SJSA1 (cell line): Measurements from ENCODE around the gene FSCN2. TPM values are rescaled to one million over a fixed set of nuclear protein-coding genes. Genes with fewer than 3 reads are reported as not detected.

ENCODE experiments used
- DNase-seq, 2 experiments: peaks; one replicate each; pipeline ENCODE4 v3.0.0-alpha.2; 2015 to 2020; ENCODE audit warnings: low spot score in 2 of 2, low read depth in 1 of 2
- H3K27ac ChIP-seq: fragments of 250-450 bp; sonication (Bioruptor Pico); 2 replicates; pipeline ENCODE4 v1.5.1; 2020; ENCODE audit warnings: mild to moderate bottlenecking, moderate library complexity
- H3K27me3 ChIP-seq: fragments of 250-450 bp; sonication (Bioruptor Pico); replicated peaks from 2 replicates; pipeline ENCODE4 v1.5.1; 2020; ENCODE audit warnings: mild to moderate bottlenecking, moderate library complexity
- H3K36me3 ChIP-seq: fragments of 250-450 bp; sonication (Bioruptor Pico); 2 replicates; pipeline ENCODE4 v1.5.1; 2020; ENCODE audit warnings: mild to moderate bottlenecking
- H3K4me1 ChIP-seq: fragments of 250-450 bp; sonication (Bioruptor Pico); replicated peaks from 2 replicates; pipeline ENCODE4 v1.6.1; 2021; ENCODE audit warnings: mild to moderate bottlenecking
- H3K4me3 ChIP-seq: fragments of 250-450 bp; sonication (Bioruptor Pico); 2 replicates; pipeline ENCODE4 v1.5.1; 2020; ENCODE audit warnings: mild to moderate bottlenecking
- H3K9me3 ChIP-seq: fragments of 250-450 bp; sonication (Bioruptor Pico); replicated peaks from 2 replicates; pipeline ENCODE4 v1.5.1; 2020; ENCODE audit warnings: mild to moderate bottlenecking
- total RNA-seq: library from RNA; depleted of rRNA; stranded (reverse); fragments of >200 nt; shearing (Covaris generic); gene quantifications from 2 replicates; pipeline ENCODE4 v1.2.3, GENCODE V29; 2014

Gene FSCN2
- total RNA-seq, 1 experiment from 2014 or later: 0.61 TPM

GRCh38 chr17:81498953-81499600, 29.1 kb upstream of the FSCN2 start:
- peaks cover 27% of the 10 kb centered on the region for H3K4me1 ChIP-seq
- H3K27ac ChIP-seq: peak overlapping the region; percentile 45
- H3K4me3 ChIP-seq: no peak overlapping the region
- H3K36me3 ChIP-seq: no peaks in the 10 kb centered on the region
- H3K9me3 ChIP-seq: 0 out of 2 replicates have a peak, but pooled peaks cover 2% of the 10 kb centered on the region
- H3K27me3 ChIP-seq: no peaks in the 10 kb centered on the region
- peak in 1 of 2 experiments; percentile 49 for DNase-seq

DNA sequence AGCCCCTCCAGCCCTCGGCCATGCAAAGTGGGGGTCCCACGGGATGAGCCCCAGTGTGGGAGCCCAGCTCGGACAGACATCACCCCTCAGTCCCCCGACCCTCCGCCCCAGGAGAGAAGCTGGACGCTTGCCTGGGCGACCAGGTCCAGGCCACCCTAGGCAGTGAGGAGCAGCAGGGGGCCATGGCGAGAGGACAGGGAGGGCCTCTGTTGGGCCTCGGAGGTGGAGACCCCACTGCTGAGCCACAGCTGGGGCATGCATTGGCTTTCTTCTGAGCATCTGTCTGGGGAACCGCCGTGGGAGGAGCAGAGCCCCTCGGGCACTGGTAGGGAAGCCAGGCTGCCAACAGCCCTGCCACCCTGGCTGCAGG, 28.6 kb upstream of the FSCN2 start:
- no peaks in the 10 kb centered on the region for H3K27me3 ChIP-seq
- peak overlapping the region; percentile 45 for H3K27ac ChIP-seq
- 0 out of 2 replicates have a peak, but pooled peaks cover 2% of the 10 kb centered on the region for H3K9me3 ChIP-seq
- peaks cover 27% of the 10 kb centered on the region for H3K4me1 ChIP-seq
- no peaks in the 10 kb centered on the region for H3K36me3 ChIP-seq
- no peak overlapping the region for H3K4me3 ChIP-seq
- no peak for DNase-seq

- H3K4me1 ChIP-seq: peaks cover 27% of the 10 kb centered on the region
- peak overlapping the region; percentile 45 for H3K27ac ChIP-seq
- no peak overlapping the region for H3K4me3 ChIP-seq
- DNase-seq: peak; percentile 85 to 92
- no peaks in the 10 kb centered on the region for H3K27me3 ChIP-seq
- no peaks in the 10 kb centered on the region for H3K36me3 ChIP-seq
- H3K9me3 ChIP-seq: 0 out of 2 replicates have a peak, but pooled peaks cover 2% of the 10 kb centered on the region
Measured at GRCh38 chr17:81500047-81500446, 28.1 kb upstream of the FSCN2 start.

DNA sequence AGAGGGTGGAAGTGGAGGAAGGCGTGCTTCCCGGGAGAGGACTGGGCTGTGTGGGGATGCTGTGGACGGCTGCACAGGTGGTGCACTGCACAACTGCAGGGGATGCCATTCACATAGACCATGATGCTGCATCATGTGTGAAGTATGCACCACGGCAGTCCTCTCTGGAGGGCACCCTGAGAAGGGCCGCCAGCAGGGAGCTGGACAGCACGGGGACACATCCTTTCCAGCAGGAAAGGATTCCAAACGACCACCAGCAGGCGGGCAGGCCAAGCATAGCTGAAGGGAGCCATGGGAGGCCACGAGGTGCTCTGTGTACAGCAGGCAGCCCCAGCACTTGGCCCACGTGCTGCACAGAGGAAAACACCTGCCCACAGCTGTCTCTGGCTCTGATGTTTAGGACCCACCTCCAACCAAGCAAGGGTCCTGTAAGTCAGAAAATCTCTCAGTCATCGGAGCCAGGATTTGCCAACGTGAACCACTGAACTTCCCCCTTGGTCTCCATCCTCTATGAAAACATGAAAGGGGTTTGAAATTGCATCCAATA, 25.6 kb upstream of the FSCN2 start:
- H3K27me3 ChIP-seq: no peaks in the 10 kb centered on the region; the same call in 1 of the 2 replicates
- DNase-seq: no peak

GRCh38 chr17:81503619-81504018, 24.6 kb upstream of the FSCN2 start:
- peaks cover 16% of the 10 kb centered on the region for H3K36me3 ChIP-seq
- H3K27me3 ChIP-seq: no peaks in the 10 kb centered on the region; the same call in 1 of the 2 replicates
- DNase-seq: no peak
- H3K4me3 ChIP-seq: no peak overlapping the region
- no peak overlapping the region for H3K27ac ChIP-seq
- H3K4me1 ChIP-seq: peaks cover 28% of the 10 kb centered on the region
- H3K9me3 ChIP-seq: 0 out of 2 replicates have a peak, but pooled peaks cover 5% of the 10 kb centered on the region

More for the DNA sequence above, 25.6 kb upstream of the FSCN2 start:
- Histone ChIP-seq H3K9me3 (0 out of 2 replicates have a peak, but pooled peaks cover 5% of the 10 kb centered on the region), H3K4me1 (peaks cover 27% of the 10 kb centered on the region), H3K36me3 (0 out of 2 replicates have a peak, but pooled peaks cover 5% of the 10 kb centered on the region), H3K4me3 (no peak overlapping the region), H3K27ac (no peak overlapping the region)

DNA sequence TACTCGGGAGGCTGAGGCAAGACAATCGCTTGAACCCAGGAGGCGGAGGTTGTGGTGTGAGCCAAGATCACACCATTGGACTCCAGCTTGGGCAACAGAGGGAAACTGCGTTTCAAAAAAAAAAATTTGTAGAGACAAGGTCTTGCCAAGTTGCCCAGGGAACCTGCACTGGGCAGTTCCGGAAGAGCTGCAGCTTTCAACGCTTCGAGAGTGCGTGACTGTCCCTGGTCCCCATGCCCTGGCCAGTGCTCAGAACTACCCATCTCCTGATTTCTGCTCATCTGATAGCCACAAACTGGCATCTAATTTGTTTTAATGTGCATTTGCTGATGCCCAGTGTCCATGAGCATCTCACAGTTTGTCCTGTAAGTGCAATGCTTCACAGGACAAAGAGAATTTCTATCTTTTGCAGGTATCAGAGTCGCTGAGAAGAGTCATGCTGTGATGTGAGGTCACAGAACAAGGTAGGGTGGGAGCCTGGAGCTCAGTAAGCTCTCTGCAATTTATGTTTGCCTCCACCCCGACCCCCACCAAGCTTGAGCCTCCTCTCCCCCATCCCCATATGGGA, 19.5 kb upstream of the FSCN2 start:
- H3K36me3 ChIP-seq: peaks cover 56% of the 10 kb centered on the region
- peak overlapping the region; percentile 80 for H3K4me3 ChIP-seq
- H3K27me3 ChIP-seq: no peaks in the 10 kb centered on the region; the same call in 1 of the 2 replicates
- peaks cover 22% of the 10 kb centered on the region for H3K4me1 ChIP-seq
- no peak overlapping the region for H3K27ac ChIP-seq
- peak; percentile 51 to 63 for DNase-seq
- H3K9me3 ChIP-seq: 0 out of 2 replicates have a peak, but pooled peaks cover 5% of the 10 kb centered on the region

- H3K27me3 ChIP-seq: no peaks in the 10 kb centered on the region; the same call in 1 of the 2 replicates
- peaks cover 29% of the 10 kb centered on the region for H3K4me1 ChIP-seq
- H3K27ac ChIP-seq: 0 out of 2 replicates have a peak overlapping the region, but pooled peaks have one; percentile 11
- H3K9me3 ChIP-seq: 0 out of 2 replicates have a peak, but pooled peaks cover 5% of the 10 kb centered on the region
- H3K36me3 ChIP-seq: peaks cover 56% of the 10 kb centered on the region
- peak overlapping the region; percentile 80 for H3K4me3 ChIP-seq
- peak in 1 of 2 experiments; percentile 40 for DNase-seq
Measured at GRCh38 chr17:81509207-81509971, 18.8 kb upstream of the FSCN2 start.

- H3K27ac ChIP-seq: 0 out of 2 replicates have a peak overlapping the region, but pooled peaks have one; percentile 11
- H3K4me1 ChIP-seq: peaks cover 32% of the 10 kb centered on the region
- peak; percentile 37 to 43 for DNase-seq
- peaks cover 59% of the 10 kb centered on the region for H3K36me3 ChIP-seq
- 0 out of 2 replicates have a peak, but pooled peaks cover 5% of the 10 kb centered on the region for H3K9me3 ChIP-seq
- peak overlapping the region; percentile 80 for H3K4me3 ChIP-seq
- H3K27me3 ChIP-seq: no peaks in the 10 kb centered on the region; the same call in 1 of the 2 replicates
Measured at GRCh38 chr17:81509972-81510784, 18.0 kb upstream of the FSCN2 start.

- H3K4me3 ChIP-seq: peak overlapping the region; percentile 80
- peak in 1 of 2 experiments; percentile 71 for DNase-seq
- H3K27me3 ChIP-seq: no peaks in the 10 kb centered on the region; the same call in 1 of the 2 replicates
- 0 out of 2 replicates have a peak, but pooled peaks cover 5% of the 10 kb centered on the region for H3K9me3 ChIP-seq
- H3K4me1 ChIP-seq: peaks cover 40% of the 10 kb centered on the region
- H3K27ac ChIP-seq: peak overlapping the region; percentile 48
- H3K36me3 ChIP-seq: peaks cover 67% of the 10 kb centered on the region
Measured at GRCh38 chr17:81510785-81511553, 17.2 kb upstream of the FSCN2 start.

DNA sequence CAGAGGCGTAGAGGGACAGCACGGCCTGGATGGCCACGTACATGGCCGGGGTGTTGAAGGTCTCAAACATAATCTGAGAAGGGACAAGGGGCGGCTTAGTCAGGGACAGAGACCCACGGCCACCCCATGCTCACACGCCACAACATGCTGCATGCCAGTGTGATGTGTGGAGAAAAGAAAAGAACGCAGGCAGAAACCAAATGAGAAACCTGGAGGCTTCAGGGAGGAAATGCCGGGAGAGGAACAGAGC, 16.7 kb upstream of the FSCN2 start:
- Histone ChIP-seq H3K27me3 (no peaks in the 10 kb centered on the region; the same call in 1 of the 2 replicates), H3K27ac (peak overlapping the region; percentile 48), H3K4me1 (peaks cover 45% of the 10 kb centered on the region), H3K36me3 (peaks cover 72% of the 10 kb centered on the region), H3K4me3 (peak overlapping the region; percentile 80), H3K9me3 (0 out of 2 replicates have a peak, but pooled peaks cover 5% of the 10 kb centered on the region)
- DNase-seq: peak in 1 of 2 experiments; percentile 80

- Histone ChIP-seq H3K27me3 (no peaks in the 10 kb centered on the region; the same call in 1 of the 2 replicates), H3K27ac (peak overlapping the region; percentile 48), H3K36me3 (peaks cover 72% of the 10 kb centered on the region), H3K4me1 (peaks cover 50% of the 10 kb centered on the region), H3K9me3 (0 out of 2 replicates have a peak, but pooled peaks cover 2% of the 10 kb centered on the region), H3K4me3 (peak overlapping the region; percentile 80)
- DNase-seq: peak; percentile 71 to 84
Measured at GRCh38 chr17:81511804-81512561, 16.2 kb upstream of the FSCN2 start.
